Fibroblast of the aortic adventitia (primary cell): Measurements from ENCODE around the gene ITFG1. TPM values are rescaled to one million over a fixed set of nuclear protein-coding genes. Genes with fewer than 3 reads are reported as not detected.

ENCODE experiments used
- DNase-seq: peaks from one replicate; pipeline ENCODE4 v3.0.0-alpha.2; 2010; ENCODE audit warnings: low read depth
- H3K4me3 ChIP-seq: 2 replicates; pipeline ENCODE4 v1.5.1; 2011; ENCODE audit warnings: low read depth, mild to moderate bottlenecking, control low read depth, low read length, moderate library complexity
- CTCF ChIP-seq: IDR thresholded peaks from 2 replicates; pipeline ENCODE4 v1.5.1; 2011; ENCODE audit warnings: mild to moderate bottlenecking, low read length, control low read depth, inconsistent platforms; ENCODE audit not compliant: insufficient read depth
- total RNA-seq: library from RNA; depleted of rRNA; stranded (reverse); fragments of >200 nt; gene quantifications from 2 replicates; pipeline ENCODE4 v1.2.3, GENCODE V29; 2012; ENCODE audit warnings: low replicate concordance

Gene ITFG1
- total RNA-seq, 1 donor: 62.4 TPM

DNA sequence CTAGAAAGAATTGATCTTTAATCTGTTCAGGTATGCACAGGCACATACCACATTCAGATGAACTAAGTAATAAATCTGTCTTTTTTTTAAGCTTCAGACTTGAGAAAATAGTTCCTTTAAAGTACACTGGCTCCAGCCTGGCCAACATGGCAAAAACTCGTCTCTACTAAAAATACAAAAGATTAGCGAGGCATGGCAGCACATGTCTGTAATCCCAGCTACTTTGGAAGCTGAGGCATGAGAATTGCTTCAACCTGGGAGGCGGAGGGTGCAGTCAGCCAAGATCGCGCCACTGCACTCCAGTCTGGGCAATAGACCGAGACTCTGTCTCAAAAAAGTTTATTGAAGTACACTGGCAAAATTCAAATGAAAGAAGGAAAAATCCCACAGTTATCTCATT, 206.1 kb downstream of the ITFG1 start:
- DNase-seq: no peak
- TF ChIP-seq CTCF: no peak
- H3K4me3 ChIP-seq: no peak overlapping the region

GRCh38 chr16:47250983-47251382, 209.9 kb downstream of the ITFG1 start:
- TF ChIP-seq CTCF: no peak
- DNase-seq: no peak

GRCh38 chr16:47247690-47248089, 213.2 kb downstream of the ITFG1 start:
- H3K4me3 ChIP-seq: no peak overlapping the region
- DNase-seq: no peak
- TF ChIP-seq CTCF: no peak

More at GRCh38 chr16:47250983-47251382, 209.9 kb downstream of the ITFG1 start:
- H3K4me3 ChIP-seq: no peak overlapping the region

- TF ChIP-seq CTCF: no peak
- DNase-seq: no peak
- H3K4me3 ChIP-seq: no peak overlapping the region
These were observed 216.7 kb downstream of the ITFG1 start for GRCh38 chr16:47244206-47244605.

GRCh38 chr16:47241061-47241460, 219.8 kb downstream of the ITFG1 start:
- TF ChIP-seq CTCF: no peak
- no peak for DNase-seq
- no peak overlapping the region for H3K4me3 ChIP-seq

- H3K4me3 ChIP-seq: no peak overlapping the region
- no peak for TF ChIP-seq CTCF
- DNase-seq: no peak
These were observed 224.1 kb downstream of the ITFG1 start for GRCh38 chr16:47236716-47237115.

DNA sequence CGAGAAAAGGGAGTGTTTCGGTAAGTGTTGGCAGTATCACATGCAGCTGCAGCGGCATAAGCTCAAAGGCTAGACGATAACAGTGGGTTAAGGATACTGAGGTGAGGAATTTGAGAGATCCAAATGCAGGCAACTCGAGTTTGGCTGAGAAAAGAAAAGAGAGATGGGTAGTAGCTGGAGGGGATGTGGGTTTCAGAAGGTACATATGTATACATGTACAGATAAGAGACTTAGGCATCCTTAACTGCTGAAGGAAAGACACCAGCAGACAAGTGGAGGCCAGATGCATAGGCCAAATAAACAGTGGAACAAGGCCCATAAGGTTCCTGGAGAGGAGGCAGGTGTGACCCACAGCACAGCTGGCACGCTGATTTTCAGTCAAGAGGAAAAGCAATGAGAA, 230.6 kb downstream of the ITFG1 start:
- no peak for DNase-seq
- no peak for TF ChIP-seq CTCF
- no peak overlapping the region for H3K4me3 ChIP-seq
